Measurements from ENCODE around the gene MYCBPAP.

Gene MYCBPAP

GRCh38 chr17:50519141-50519834, 11.0 kb downstream of the MYCBPAP start:
- DNase-seq (ENCODE audit: low spot score): no peak

- DNase-seq (ENCODE audit: low spot score): no peak
Measured at GRCh38 chr17:50520483-50520882, 12.2 kb downstream of the MYCBPAP start.

- no peak for DNase-seq (ENCODE audit: low spot score)
Measured at GRCh38 chr17:50521514-50521913, 13.3 kb downstream of the MYCBPAP start.

GRCh38 chr17:50522766-50523165, 14.5 kb downstream of the MYCBPAP start:
- DNase-seq (ENCODE audit: low spot score): no peak

GRCh38 chr17:50523208-50523607, 15.0 kb downstream of the MYCBPAP start:
- no peak for DNase-seq (ENCODE audit: low spot score)

GRCh38 chr17:50524838-50525237, 16.6 kb downstream of the MYCBPAP start:
- no peak for DNase-seq (ENCODE audit: low spot score)

GRCh38 chr17:50527155-50527762, 19.0 kb downstream of the MYCBPAP start:
- no peak for DNase-seq (ENCODE audit: low spot score)

- DNase-seq (ENCODE audit: low spot score): no peak
Measured at GRCh38 chr17:50527949-50528474, 19.8 kb downstream of the MYCBPAP start.

GRCh38 chr17:50529849-50530248, 21.6 kb downstream of the MYCBPAP start:
- no peak for DNase-seq (ENCODE audit: low spot score)

GRCh38 chr17:50531428-50532025, 23.3 kb downstream of the MYCBPAP start:
- no peak for DNase-seq (ENCODE audit: low spot score)

- no peak for DNase-seq (ENCODE audit: low spot score)
Measured at GRCh38 chr17:50532452-50533024, 24.3 kb downstream of the MYCBPAP start, which contains the start of gene EPN3. EPN3 (plus strand) TSS chr17:50532735; CDS start chr17:50536557, 3,822 bp downstream.

- DNase-seq (ENCODE audit: low spot score): no peak
Measured at GRCh38 chr17:50533185-50533584, 24.9 kb downstream of the MYCBPAP start.

- DNase-seq (ENCODE audit: low spot score): peak; percentile 61
Measured at GRCh38 chr17:50533720-50534148, 25.5 kb downstream of the MYCBPAP start.

- peak; percentile 56 for DNase-seq (ENCODE audit: low spot score)
Measured at GRCh38 chr17:50534222-50534978, 26.2 kb downstream of the MYCBPAP start.

GRCh38 chr17:50534979-50535326, 26.7 kb downstream of the MYCBPAP start:
- DNase-seq (ENCODE audit: low spot score): no peak

- no peak for DNase-seq (ENCODE audit: low spot score)
Measured at GRCh38 chr17:50535407-50535806, 27.2 kb downstream of the MYCBPAP start.

- no peak for DNase-seq (ENCODE audit: low spot score)
Measured at GRCh38 chr17:50536683-50537646, 28.7 kb downstream of the MYCBPAP start.

GRCh38 chr17:50537721-50538548, 29.7 kb downstream of the MYCBPAP start:
- no peak for DNase-seq (ENCODE audit: low spot score)

GRCh38 chr17:50538549-50539410, 30.5 kb downstream of the MYCBPAP start:
- no peak for DNase-seq (ENCODE audit: low spot score)
